ENCODE data around the gene OPN3.

The OPN3 gene

GRCh38 chr1:241586905-241587512 is 53.2 kb downstream of the OPN3 start:
- no peak for DNase-seq

GRCh38 chr1:241582921-241583321 is 57.2 kb downstream of the OPN3 start:
- no peak for DNase-seq

- peak; percentile 66 to 90 for DNase-seq
Observed at GRCh38 chr1:241579434-241579833, 60.7 kb downstream of the OPN3 start.

GRCh38 chr1:241574154-241574553 is 66.0 kb downstream of the OPN3 start:
- no peak for DNase-seq

- no peak for DNase-seq
Observed at GRCh38 chr1:241569848-241570247, 70.3 kb downstream of the OPN3 start.

GRCh38 chr1:241560849-241561187 is 79.4 kb downstream of the OPN3 start:
- no peak for DNase-seq

- DNase-seq = peak; percentile 81 to 83
Observed at GRCh38 chr1:241560146-241560848, 79.9 kb downstream of the OPN3 start.

- no peak for DNase-seq
Observed at GRCh38 chr1:241557551-241558193, 82.5 kb downstream of the OPN3 start.

- DNase-seq = no peak
Observed at GRCh38 chr1:241557031-241557430, 83.1 kb downstream of the OPN3 start.

- no peak for DNase-seq
Observed at GRCh38 chr1:241555526-241555925, 84.6 kb downstream of the OPN3 start.

- no peak for DNase-seq
Observed at GRCh38 chr1:241553886-241554592, 86.1 kb downstream of the OPN3 start.

- DNase-seq = peak; percentile 93
Observed at GRCh38 chr1:241551759-241552638, 88.2 kb downstream of the OPN3 start.

GRCh38 chr1:241550318-241550717 is 89.9 kb downstream of the OPN3 start:
- no peak for DNase-seq

GRCh38 chr1:241548008-241548407 is 92.2 kb downstream of the OPN3 start:
- DNase-seq = no peak
